Vagina (tissue), 2 donors: Measurements from ENCODE around the gene ADM5.

ENCODE experiments used
- POLR2A ChIP-seq, 2 donors: fragments of 450-650 bp; IDR thresholded peaks; one replicate each; pipeline ENCODE4 v1.6.1; 2017; ENCODE audit warnings: antibody characterized with exemption in 2 of 2, mild to moderate bottlenecking in 2 of 2, moderate library complexity in 2 of 2
- TF ChIP-seq, protein P1 (sequence below), 3 experiments: fragments of 450-650 bp in 2 of 3; fragments of 200-600 bp in 1 of 3; sonication (generic) in 1 of 3; IDR thresholded peaks; one replicate each; pipeline ENCODE4 v1.5.1; 2017 to 2019; ENCODE audit warnings: antibody characterized with exemption in 3 of 3, mild to moderate bottlenecking in 2 of 3, moderate library complexity in 2 of 3

DNA sequence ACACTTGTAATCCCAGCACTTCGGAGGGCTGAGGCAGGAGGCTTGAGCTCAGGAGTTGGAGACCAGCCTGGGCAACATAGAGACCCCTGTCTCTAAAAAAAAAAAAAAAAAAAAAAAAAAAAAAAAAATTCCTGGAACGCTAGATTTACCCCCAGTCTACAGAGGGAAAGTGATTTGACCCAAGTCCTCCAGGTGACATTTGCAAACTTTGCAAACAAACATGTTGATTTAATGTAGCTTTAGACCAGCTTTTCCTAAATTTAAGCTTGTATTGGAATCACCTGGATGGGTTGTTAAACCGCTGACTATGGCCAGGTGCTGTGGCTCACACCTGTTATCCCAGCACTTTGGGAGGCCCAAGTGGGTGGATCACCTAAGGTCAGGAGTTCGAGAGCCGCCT is 10.0 kb downstream of the ADM5 start:
- TF ChIP-seq POLR2A (IDR thresholded peaks at IDR 0.05) = no peak
- TF ChIP-seq, protein P1, sequence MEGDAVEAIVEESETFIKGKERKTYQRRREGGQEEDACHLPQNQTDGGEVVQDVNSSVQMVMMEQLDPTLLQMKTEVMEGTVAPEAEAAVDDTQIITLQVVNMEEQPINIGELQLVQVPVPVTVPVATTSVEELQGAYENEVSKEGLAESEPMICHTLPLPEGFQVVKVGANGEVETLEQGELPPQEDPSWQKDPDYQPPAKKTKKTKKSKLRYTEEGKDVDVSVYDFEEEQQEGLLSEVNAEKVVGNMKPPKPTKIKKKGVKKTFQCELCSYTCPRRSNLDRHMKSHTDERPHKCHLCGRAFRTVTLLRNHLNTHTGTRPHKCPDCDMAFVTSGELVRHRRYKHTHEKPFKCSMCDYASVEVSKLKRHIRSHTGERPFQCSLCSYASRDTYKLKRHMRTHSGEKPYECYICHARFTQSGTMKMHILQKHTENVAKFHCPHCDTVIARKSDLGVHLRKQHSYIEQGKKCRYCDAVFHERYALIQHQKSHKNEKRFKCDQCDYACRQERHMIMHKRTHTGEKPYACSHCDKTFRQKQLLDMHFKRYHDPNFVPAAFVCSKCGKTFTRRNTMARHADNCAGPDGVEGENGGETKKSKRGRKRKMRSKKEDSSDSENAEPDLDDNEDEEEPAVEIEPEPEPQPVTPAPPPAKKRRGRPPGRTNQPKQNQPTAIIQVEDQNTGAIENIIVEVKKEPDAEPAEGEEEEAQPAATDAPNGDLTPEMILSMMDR (IDR thresholded peaks at IDR 0.05) = no peak
